Adrenal gland (tissue), 5 donors: Measurements from ENCODE around the gene MAML2.

Source experiments
- POLR2A ChIP-seq, 2 donors: fragments of 450-650 bp; IDR thresholded peaks; one replicate each; pipeline ENCODE4 v1.6.1; 2017; ENCODE audit warnings: antibody characterized with exemption in 2 of 2, mild to moderate bottlenecking in 2 of 2, moderate library complexity in 1 of 2
- TF ChIP-seq, protein P1 (sequence below), 6 experiments: fragments of 450-650 bp in 4 of 6; fragments of 200-600 bp in 2 of 6; sonication (generic) in 1 of 6; IDR thresholded peaks; 1 replicate in 5 of 6; 2 replicates in 1 of 6; pipeline versions ENCODE4 v1.5.1 to v1.8.0; 2016 to 2021; ENCODE audit warnings: antibody characterized with exemption in 6 of 6, mild to moderate bottlenecking in 2 of 6, moderate library complexity in 1 of 6
- donor health status: DM: no; HTN: no; CAD: no.

DNA sequence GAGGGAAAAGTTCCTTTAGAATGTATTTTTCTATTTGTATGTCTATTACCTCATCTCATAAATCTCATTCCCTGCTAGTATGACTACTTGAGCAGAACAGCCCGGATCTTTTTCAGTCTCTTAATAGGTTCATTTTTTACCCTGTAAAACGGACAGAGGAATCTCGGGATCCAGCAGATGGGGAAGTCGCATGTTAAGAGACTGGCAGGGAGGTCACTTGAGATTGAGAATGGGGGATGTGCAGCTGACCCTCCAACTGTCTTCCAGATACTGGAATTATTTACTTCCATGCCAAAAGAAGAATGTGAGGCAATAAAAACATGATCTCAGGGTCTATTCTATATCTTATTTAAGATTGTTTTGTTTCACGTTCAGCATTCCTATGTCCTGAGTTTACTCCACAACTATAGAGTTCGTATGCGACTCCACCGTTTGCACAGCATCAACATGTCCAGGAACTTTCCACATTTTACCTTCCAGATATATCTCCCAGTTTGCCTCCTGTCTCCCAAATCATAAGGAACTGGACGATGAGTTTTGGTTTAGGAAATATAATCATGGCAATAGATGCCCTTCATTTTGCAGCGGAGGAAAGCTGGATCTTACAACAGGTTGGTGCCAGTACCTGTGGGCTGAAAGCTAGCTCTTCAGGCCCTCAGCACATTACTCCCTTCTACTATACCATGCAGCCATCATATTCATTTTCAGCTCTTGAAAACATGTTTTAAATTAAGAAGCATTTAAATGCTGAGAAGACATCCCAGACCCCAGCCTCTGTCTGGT, 181.5 kb downstream of the MAML2 start:
- TF ChIP-seq POLR2A (IDR thresholded peaks at IDR 0.05) = no peak
- TF ChIP-seq, protein P1, sequence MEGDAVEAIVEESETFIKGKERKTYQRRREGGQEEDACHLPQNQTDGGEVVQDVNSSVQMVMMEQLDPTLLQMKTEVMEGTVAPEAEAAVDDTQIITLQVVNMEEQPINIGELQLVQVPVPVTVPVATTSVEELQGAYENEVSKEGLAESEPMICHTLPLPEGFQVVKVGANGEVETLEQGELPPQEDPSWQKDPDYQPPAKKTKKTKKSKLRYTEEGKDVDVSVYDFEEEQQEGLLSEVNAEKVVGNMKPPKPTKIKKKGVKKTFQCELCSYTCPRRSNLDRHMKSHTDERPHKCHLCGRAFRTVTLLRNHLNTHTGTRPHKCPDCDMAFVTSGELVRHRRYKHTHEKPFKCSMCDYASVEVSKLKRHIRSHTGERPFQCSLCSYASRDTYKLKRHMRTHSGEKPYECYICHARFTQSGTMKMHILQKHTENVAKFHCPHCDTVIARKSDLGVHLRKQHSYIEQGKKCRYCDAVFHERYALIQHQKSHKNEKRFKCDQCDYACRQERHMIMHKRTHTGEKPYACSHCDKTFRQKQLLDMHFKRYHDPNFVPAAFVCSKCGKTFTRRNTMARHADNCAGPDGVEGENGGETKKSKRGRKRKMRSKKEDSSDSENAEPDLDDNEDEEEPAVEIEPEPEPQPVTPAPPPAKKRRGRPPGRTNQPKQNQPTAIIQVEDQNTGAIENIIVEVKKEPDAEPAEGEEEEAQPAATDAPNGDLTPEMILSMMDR (IDR thresholded peaks at IDR 0.05) = no peak
